Thyroid gland (tissue), 4 donors: Measurements from ENCODE around the gene HEXIM1.

Source experiments
- CTCF ChIP-seq, 6 experiments: fragments of 200-600 bp in 3 of 6; fragments of 450-650 bp in 3 of 6; sonication (generic) in 3 of 6; IDR thresholded peaks; one replicate each; pipeline ENCODE4 v1.5.1; 2016 to 2019; ENCODE audit warnings: antibody characterized with exemption in 6 of 6, mild to moderate bottlenecking in 2 of 6, inconsistent platforms in 1 of 6, moderate library complexity in 1 of 6
- POLR2A ChIP-seq, 2 donors: fragments of 450-650 bp; IDR thresholded peaks; one replicate each; pipeline ENCODE4 v1.6.1; 2017; ENCODE audit warnings: antibody characterized with exemption in 2 of 2, mild to moderate bottlenecking in 2 of 2, moderate library complexity in 1 of 2

GRCh38 chr17:45197108-45197507 lies 48.8 kb downstream of the HEXIM1 start:
- TF ChIP-seq CTCF (IDR thresholded peaks at IDR 0.05) (no peak), POLR2A (IDR thresholded peaks at IDR 0.05) (no peak)
